RWPE1 (cell line): ENCODE results near the gene AFF2.

Experiments
- CTCF ChIA-PET: fragments of 350-600 bp; sonication (Branson Sonifier 250); formaldehyde crosslinking; extraction: SDS; loops from one replicate; lab custom pipeline; 2021; lab: Yijun Ruan, JAX
- POLR2A ChIA-PET: fragments of 400-600 bp; formaldehyde crosslinking; extraction: SDS; loops from one replicate; lab custom pipeline; 2020; ENCODE audit warnings: antibody characterized with exemption; ENCODE audit not compliant: low non-redundant PET; lab: Yijun Ruan, JAX
- DNase-seq: peaks from one replicate; pipeline ENCODE4 v3.0.0; 2012; ENCODE audit warnings: low spot score
- H3K27ac ChIP-seq: fragments of 450-650 bp; 2 replicates; pipeline ENCODE4 v1.5.1; 2017
- TF ChIP-seq, protein P1 (sequence below): fragments of 450-650 bp; conservative IDR thresholded peaks from 2 replicates; pipeline ENCODE4 v1.5.1; 2017; ENCODE audit warnings: low read depth, mild to moderate bottlenecking

Gene AFF2

DNA sequence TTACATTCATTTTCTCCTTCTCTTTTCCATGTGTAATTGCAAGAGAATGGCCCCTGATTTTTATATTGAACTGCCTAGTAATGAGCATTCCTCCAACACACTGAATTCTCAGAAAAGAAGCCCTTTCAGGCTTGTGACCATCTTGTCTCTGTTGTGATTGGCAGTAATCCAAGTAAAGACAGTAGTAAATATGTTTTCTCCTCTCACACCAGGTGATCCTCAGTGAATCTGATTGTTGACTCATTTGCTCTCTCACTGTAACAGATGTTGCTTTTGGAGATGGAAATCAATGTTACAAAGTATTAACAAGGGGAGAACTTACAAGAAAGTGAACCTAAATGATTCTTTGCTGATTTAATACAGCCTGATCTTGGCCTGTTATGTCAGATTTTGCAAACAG lies 271.0 kb downstream of the AFF2 start:
- TF ChIP-seq, protein P1, sequence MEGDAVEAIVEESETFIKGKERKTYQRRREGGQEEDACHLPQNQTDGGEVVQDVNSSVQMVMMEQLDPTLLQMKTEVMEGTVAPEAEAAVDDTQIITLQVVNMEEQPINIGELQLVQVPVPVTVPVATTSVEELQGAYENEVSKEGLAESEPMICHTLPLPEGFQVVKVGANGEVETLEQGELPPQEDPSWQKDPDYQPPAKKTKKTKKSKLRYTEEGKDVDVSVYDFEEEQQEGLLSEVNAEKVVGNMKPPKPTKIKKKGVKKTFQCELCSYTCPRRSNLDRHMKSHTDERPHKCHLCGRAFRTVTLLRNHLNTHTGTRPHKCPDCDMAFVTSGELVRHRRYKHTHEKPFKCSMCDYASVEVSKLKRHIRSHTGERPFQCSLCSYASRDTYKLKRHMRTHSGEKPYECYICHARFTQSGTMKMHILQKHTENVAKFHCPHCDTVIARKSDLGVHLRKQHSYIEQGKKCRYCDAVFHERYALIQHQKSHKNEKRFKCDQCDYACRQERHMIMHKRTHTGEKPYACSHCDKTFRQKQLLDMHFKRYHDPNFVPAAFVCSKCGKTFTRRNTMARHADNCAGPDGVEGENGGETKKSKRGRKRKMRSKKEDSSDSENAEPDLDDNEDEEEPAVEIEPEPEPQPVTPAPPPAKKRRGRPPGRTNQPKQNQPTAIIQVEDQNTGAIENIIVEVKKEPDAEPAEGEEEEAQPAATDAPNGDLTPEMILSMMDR: no peak
- ChIA-PET CTCF (no interaction called here), POLR2A (no interaction called here)
- H3K27ac ChIP-seq: no peak overlapping the region
- no peak for DNase-seq

DNA sequence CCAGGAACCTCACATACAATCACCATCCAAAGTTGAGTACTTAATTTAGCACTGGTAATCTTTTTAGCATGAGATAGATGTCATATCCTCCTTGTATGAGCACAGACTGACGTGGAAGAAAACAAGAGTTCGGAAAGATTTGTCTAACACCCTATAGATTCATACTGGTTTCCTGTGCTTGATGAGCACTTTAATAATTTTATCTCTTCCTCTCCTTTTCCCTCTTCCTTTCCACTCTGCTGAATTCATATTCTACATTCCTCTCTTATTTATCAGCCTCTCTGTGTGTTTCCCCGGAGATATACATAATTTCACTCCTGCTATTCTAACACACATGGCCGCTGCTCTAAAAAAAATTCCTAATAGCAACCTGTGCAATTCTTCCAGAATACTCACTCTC lies 273.9 kb downstream of the AFF2 start:
- ChIA-PET CTCF (no interaction called here), POLR2A (no interaction called here)
- DNase-seq: no peak
- TF ChIP-seq, protein P1: no peak
- no peak overlapping the region for H3K27ac ChIP-seq

DNA sequence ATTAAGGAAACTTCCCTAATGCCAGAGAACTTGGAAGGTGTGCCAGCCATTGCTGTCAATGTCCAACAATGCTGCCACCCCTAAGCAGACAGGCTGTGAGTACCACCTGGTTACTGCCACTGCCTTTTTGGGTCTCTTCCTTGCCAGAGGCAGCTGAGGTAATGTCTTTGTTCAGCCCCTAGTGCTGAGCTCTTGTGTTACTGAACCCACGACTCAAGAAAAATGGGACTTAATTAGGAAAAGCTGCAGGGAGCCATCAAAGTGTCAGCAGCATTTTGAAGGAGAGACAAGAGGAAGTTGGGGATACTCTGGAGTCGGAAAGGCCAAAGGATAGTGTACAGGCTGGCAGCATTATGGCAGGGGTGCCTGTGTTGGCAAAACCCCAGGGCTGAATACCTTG lies 283.7 kb downstream of the AFF2 start:
- DNase-seq: no peak
- ChIA-PET POLR2A (no interaction called here), CTCF (no interaction called here)
- TF ChIP-seq, protein P1: no peak
- H3K27ac ChIP-seq: no peak overlapping the region

DNA sequence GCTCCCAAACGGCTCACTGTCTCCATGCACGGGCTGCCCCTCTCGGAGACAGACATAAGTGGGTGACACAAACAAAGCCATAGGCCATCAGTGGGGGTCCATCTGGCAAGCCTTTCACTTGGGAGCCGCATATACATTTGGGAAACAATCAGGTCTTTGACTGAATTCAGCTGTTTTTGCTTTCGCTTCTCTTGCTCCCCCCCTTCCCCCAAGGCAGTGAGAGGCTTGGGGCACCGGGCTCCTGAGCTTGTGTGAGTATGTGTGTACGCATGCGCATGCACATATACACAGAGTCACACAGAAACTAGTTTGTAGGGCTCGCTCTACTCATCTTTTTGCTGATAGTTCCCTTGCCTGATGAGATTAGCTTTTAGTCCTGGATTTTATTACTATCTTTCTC lies 284.4 kb downstream of the AFF2 start:
- DNase-seq: no peak
- ChIA-PET CTCF (no interaction called here), POLR2A (no interaction called here)
- TF ChIP-seq, protein P1: no peak
- no peak overlapping the region for H3K27ac ChIP-seq

DNA sequence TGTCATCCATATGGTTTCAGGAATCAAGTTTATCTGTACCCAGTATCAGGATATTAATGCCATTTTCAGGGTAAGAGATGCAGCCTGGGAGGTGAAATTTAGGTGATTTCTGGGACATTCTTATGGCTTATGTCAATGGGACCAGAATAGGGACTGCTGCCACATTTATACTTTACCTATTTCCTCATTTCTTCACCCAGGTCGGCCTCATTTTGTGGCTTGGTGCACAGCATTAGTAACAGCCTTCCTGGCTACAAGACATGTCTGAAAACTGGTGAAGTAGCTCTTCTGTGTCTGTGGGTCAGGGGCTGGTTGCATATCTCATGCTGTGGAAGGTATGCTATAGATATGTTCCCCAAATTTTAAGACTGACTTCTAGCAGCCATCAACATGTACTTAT lies 284.8 kb downstream of the AFF2 start:
- no peak for DNase-seq
- no peak overlapping the region for H3K27ac ChIP-seq
- TF ChIP-seq, protein P1: no peak
- POLR2A ChIA-PET: no interaction called here
- CTCF ChIA-PET: no interaction called here

DNA sequence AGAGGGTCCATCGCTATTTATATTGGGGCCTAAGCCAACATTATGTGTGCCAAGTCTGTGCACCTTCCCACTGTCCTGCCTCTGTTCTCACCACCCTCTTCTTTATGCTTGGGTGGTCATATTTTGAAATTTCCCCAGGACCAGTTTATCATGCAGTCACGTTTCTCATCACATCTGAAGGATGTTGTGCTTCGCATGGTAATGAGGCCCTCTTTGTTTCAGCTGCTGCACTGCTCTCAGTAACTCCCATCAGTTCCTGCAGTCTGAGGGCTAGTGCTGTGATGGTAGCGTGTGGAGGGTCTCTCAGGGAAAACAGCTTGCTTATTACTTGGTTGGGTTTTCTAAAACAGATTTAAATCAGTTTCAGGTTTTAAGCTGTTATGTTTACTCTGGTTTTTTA lies 288.0 kb downstream of the AFF2 start:
- POLR2A ChIA-PET: no interaction called here
- no peak for DNase-seq
- H3K27ac ChIP-seq: no peak overlapping the region
- TF ChIP-seq, protein P1: no peak
- CTCF ChIA-PET: no interaction called here

DNA sequence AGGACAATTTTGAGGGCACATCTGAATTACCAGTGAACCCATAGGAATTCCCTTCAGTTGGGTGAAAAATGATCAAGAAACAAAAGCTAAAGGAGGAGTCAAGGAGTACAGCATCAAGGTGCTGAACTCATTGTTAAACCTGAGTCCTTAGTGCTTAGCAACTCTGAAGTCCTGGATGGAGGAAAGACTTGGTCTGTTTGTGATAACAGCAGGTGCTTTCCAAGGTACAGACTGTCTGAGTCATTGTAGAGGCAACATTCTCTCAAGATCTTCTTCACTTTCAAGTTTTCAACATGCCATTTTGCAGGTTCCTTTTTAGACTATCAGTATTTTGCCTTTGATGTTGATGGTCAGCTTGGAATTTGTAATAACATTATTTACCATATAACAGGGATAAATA lies 293.9 kb downstream of the AFF2 start:
- no peak for DNase-seq

More for the DNA sequence above, 293.9 kb downstream of the AFF2 start:
- ChIA-PET POLR2A (no interaction called here), CTCF (no interaction called here)
- H3K27ac ChIP-seq: no peak overlapping the region
- TF ChIP-seq, protein P1: no peak
